Spinal cord (tissue), 10 donors: ENCODE data around the gene ARHGAP10. TPM values are rescaled to one million over a fixed set of nuclear protein-coding genes. Genes with fewer than 3 reads are reported as not detected.

Source experiments
- DNase-seq, 6 donors: peaks; one replicate each; pipeline versions ENCODE4 v3.0.0 to v3.0.0-alpha.2; 2013 to 2015; ENCODE audit warnings: low spot score in 6 of 6, low read depth in 4 of 6
- H3K27ac ChIP-seq: one replicate; pipeline ENCODE4 v1.5.1; 2013; ENCODE audit warnings: low read depth, low read length, control low read depth
- H3K27me3 ChIP-seq: one replicate; pipeline ENCODE4 v1.6.1; 2013; ENCODE audit warnings: low read length; ENCODE audit not compliant: control insufficient read depth, insufficient read depth
- H3K36me3 ChIP-seq: one replicate; pipeline ENCODE4 v1.6.1; 2013; ENCODE audit warnings: low read length; ENCODE audit not compliant: control insufficient read depth, insufficient read depth
- H3K4me1 ChIP-seq: one replicate; pipeline ENCODE4 v1.6.1; 2013; ENCODE audit warnings: low read length; ENCODE audit not compliant: control insufficient read depth, insufficient read depth
- H3K4me3 ChIP-seq: one replicate; pipeline ENCODE4 v1.5.1; 2013; ENCODE audit warnings: low read depth, low read length, control low read depth
- H3K9me3 ChIP-seq: one replicate; pipeline ENCODE4 v1.6.1; 2013; ENCODE audit warnings: low read length; ENCODE audit not compliant: control insufficient read depth, insufficient read depth
- WGBS: methylation state at CpG from one replicate; pipeline ENCODE4 v1.1.5; 2013; ENCODE audit warnings: missing lambda C conversion rate; ENCODE audit not compliant: insufficient coverage; 5-methylcytosine and 5-hydroxymethylcytosine counted together
- polyA plus RNA-seq, 2 donors: library from polyadenylated mRNA; unstranded; fragments of 120-200 nt; gene quantifications; one replicate each; pipeline ENCODE4 v1.2.1, GENCODE V29; 2013; ENCODE audit not compliant: insufficient read length in 2 of 2
- total RNA-seq, 2 donors: library from RNA; depleted of rRNA in 1 of 2; stranded (reverse); fragments of 120-200 nt in 1 of 2; fragments of >200 nt in 1 of 2; gene quantifications; one replicate each; pipeline versions ENCODE4 v1.2.3 to v1.2.4, GENCODE V29; 2013 to 2014
- donor health status: healthy.

ARHGAP10 gene
- total and polyA plus RNA-seq, 4 donors: 6.4 to 27.8 (median 17.4) TPM

DNA sequence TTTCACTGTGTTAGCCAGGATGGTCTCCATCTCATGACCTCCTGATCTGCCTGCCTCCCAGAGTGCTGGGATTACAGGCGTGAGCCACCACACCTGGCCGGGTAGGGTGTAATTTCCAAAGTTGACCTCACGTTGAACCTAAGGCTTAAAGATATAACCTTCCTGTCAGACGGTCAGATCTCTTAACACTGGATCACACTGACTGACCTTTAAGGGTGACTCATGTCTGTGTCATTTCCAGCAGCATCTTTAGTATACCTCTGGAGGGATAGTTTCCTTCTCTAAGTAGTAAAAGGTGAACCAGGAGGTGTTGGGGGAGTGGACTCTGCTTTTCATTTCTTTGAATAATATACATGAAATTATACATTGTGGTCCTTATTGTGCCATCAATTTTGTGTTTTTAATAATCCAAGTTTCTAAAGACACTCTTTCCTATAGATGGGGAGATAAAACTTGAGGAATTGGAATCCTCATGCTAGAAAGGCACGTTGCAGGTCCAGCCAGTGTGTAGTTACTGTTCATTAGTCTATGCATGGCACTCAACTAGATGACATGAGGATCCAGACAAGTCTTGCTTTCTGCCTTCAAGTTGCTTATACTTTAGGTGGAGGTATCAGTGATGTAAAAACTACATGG, 45.7 kb downstream of the ARHGAP10 start:
- H3K27me3 ChIP-seq: no peaks in the 10 kb centered on the region
- DNase-seq: no peak
- WGBS: 90% methylated on average over 3 of the region's 5 CpGs
- no peak overlapping the region for H3K27ac ChIP-seq
- no peak overlapping the region for H3K4me3 ChIP-seq
- H3K9me3 ChIP-seq: no peaks in the 10 kb centered on the region
- no peaks in the 10 kb centered on the region for H3K4me1 ChIP-seq
- H3K36me3 ChIP-seq: no peaks in the 10 kb centered on the region

DNA sequence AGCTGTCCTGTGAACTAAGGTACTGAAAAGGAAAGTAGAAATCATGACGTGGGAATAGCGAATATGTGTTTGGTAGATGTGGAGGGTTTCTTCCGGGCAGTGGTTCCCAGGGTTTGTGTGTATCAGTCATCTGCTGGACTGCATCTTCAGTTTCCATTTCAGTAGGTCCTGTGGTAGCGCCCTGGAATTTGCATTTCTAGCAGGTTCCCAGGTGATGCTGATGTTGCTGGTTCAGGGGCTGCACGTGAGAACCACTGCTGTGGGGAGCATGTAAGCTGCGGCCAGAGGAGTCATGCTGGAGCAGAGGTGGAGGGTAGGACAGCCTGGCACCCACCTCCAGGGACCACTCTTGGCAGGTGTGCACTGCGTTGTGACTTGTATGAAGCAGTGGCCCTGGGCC, 47.1 kb downstream of the ARHGAP10 start:
- Histone ChIP-seq H3K4me3 (no peak overlapping the region), H3K27ac (no peak overlapping the region), H3K27me3 (no peaks in the 10 kb centered on the region), H3K36me3 (no peaks in the 10 kb centered on the region), H3K9me3 (no peaks in the 10 kb centered on the region), H3K4me1 (no peaks in the 10 kb centered on the region)
- DNase-seq: no peak
- 96% methylated on average over 7 of the region's 7 CpGs for WGBS

DNA sequence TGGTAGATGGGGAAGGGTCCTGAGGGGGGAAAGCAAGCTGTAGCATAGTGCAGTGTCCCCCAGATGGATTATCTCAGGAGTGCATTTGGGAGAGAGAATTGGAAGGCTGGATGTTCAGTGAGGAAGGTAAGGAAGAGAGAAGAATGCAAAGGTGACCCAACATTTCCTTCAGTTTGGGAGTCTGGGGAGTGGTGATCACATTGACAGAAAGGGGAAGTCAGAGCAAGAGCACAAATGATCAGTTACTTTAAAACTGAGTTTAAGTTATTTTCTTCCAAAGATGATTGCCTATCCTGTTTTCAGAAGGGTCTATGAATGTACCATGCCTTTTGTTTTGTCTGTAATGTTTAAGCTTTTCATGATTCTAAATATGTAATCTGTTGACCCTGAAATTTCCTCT, 47.6 kb downstream of the ARHGAP10 start:
- Histone ChIP-seq H3K4me1 (no peaks in the 10 kb centered on the region), H3K27ac (no peak overlapping the region), H3K4me3 (no peak overlapping the region), H3K9me3 (no peaks in the 10 kb centered on the region), H3K27me3 (no peaks in the 10 kb centered on the region), H3K36me3 (no peaks in the 10 kb centered on the region)
- DNase-seq: no peak

DNA sequence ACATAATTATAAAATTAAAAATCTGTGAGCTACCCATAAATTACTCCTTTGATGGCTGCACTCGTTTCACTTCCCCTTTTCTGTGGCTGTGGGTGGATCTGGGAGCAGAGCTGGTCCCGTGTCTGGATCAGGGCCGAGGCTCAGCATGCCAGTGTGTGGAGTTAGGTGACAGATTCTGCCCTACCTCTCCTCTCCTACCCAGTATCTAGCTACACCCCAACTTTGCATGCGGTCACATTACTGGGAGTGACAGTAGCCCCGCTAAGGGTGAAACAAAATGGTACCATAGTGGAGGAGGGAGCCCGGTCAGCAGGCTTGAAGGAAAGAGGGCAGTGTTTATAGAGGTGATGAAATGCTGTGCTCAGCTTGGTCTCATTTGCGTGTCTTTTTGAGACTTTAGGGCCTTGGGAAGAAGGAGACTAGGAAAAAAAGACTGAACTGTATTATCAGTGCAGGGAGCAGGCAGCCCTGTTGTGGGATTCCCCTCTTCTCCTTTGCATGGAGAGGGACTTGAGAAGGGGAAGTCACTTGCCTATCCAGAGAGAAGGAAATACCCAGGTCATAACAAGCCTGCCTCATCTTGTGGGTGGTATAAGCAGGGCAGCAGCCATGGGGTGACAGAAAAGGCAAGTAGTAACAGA, 48.4 kb downstream of the ARHGAP10 start:
- Histone ChIP-seq H3K27ac (no peak overlapping the region), H3K9me3 (no peaks in the 10 kb centered on the region), H3K4me1 (no peaks in the 10 kb centered on the region), H3K4me3 (no peak overlapping the region), H3K36me3 (no peaks in the 10 kb centered on the region), H3K27me3 (no peaks in the 10 kb centered on the region)
- no peak for DNase-seq
- WGBS: 86% methylated on average over 3 of the region's 7 CpGs

DNA sequence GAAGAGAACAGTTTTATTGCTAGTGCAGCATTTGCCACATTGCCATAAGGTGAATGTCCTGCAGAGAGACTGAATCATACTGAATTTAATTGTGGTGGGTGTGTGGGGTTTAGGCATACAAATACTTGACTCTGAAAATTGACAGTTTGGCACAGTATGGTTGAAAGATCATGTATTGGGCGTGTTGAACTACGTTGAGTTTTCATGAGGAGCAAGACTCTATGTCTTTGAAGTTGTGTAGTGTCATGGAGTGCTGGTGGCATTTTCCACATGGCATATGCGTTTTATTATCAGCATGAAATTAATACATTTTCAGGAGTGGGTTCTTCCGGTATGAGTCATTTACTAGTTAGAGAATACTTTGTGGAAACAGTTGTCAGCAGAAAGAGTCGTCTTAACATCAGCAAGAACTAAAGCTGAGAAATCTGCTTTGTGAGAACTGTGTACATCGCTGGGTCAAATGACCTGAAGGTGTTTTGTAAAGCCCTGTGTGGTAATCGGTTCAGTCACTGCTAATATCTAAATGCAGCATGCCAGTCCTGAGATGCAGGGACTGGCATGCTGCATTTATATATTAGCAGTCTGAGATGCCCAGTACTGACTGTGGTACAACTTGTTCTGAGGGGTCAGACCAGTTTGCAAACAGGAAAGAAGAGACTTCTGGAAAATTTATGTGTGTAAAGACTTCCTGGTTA, 50.3 kb downstream of the ARHGAP10 start:
- WGBS: 84% methylated on average over 6 of the region's 7 CpGs
- no peaks in the 10 kb centered on the region for H3K9me3 ChIP-seq
- no peaks in the 10 kb centered on the region for H3K27me3 ChIP-seq
- H3K27ac ChIP-seq: no peak overlapping the region
- H3K36me3 ChIP-seq: no peaks in the 10 kb centered on the region
- no peaks in the 10 kb centered on the region for H3K4me1 ChIP-seq
- DNase-seq: no peak
- no peak overlapping the region for H3K4me3 ChIP-seq

DNA sequence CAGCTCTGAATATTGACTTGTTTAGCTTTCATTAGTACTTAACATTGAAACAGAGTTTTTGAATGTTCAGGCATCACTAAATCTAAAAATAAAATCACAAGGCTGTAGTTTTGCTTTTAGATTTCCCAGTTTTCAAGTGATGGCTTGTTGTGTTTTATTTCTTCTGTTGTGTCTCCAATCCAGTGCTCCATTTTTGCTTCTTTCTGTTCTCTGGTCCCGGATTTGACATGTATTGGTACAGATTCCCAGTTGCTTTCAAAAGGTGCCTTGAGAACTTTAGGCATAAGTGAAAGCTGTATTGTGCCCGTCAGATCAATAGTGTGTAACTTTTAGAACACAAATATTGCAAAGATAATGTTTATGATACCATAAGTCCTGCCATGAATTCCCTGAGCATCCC, 53.2 kb downstream of the ARHGAP10 start:
- Histone ChIP-seq H3K4me3 (no peak overlapping the region), H3K27me3 (no peaks in the 10 kb centered on the region), H3K4me1 (no peaks in the 10 kb centered on the region), H3K27ac (no peak overlapping the region), H3K9me3 (no peaks in the 10 kb centered on the region), H3K36me3 (no peaks in the 10 kb centered on the region)
- DNase-seq: no peak
- 100% methylated on average over 1 of the region's 2 CpGs for WGBS

DNA sequence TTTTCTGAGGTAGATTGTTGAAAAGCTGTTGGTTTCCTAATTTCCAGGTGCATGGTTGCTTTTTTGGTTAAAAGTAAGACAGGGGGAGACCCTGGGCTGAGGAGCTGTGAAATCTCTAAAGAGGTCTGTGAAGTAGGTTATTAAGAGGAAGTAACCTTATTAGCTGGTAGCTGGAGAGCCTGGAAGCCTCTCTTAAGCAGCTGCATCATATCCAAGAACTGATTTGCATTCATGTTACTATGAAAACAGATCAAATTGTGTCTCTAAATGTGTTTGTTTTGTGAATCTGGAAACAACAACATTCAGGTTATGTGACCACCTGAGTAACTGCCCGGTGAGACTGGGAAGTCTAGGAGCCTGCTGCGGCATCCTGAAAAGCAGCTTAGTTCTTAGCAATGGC, 54.1 kb downstream of the ARHGAP10 start:
- H3K27ac ChIP-seq: peak overlapping the region; percentile 15
- no peaks in the 10 kb centered on the region for H3K36me3 ChIP-seq
- WGBS: 86% methylated on average over 2 of the region's 2 CpGs
- no peak overlapping the region for H3K4me3 ChIP-seq
- peak in 1 of 6 donors; percentile 22 for DNase-seq
- H3K27me3 ChIP-seq: no peaks in the 10 kb centered on the region
- H3K4me1 ChIP-seq: no peaks in the 10 kb centered on the region
- H3K9me3 ChIP-seq: no peaks in the 10 kb centered on the region

DNA sequence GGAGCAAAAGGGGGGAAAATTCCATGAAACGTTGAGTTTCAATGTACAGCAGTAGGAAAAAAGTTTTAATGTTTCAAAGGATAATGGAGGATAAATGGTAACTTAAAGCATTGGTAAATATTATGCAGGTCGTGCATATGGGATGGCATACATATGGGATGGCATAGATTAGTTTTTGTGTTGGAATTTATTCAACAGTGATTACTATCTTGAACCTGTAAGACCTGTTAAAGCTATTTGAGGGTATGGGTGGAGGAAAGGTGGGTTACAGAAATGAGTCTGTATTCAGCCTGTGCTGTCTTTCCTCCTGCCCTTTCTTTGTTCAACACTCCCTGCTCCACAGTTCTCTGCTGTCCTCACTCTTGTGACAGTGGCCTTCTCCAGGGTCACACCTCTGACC, 54.6 kb downstream of the ARHGAP10 start:
- H3K4me1 ChIP-seq: no peaks in the 10 kb centered on the region
- WGBS: 77% methylated on average over 2 of the region's 2 CpGs
- H3K9me3 ChIP-seq: no peaks in the 10 kb centered on the region
- no peaks in the 10 kb centered on the region for H3K27me3 ChIP-seq
- no peak overlapping the region for H3K4me3 ChIP-seq
- no peaks in the 10 kb centered on the region for H3K36me3 ChIP-seq
- DNase-seq: no peak
- H3K27ac ChIP-seq: no peak overlapping the region

DNA sequence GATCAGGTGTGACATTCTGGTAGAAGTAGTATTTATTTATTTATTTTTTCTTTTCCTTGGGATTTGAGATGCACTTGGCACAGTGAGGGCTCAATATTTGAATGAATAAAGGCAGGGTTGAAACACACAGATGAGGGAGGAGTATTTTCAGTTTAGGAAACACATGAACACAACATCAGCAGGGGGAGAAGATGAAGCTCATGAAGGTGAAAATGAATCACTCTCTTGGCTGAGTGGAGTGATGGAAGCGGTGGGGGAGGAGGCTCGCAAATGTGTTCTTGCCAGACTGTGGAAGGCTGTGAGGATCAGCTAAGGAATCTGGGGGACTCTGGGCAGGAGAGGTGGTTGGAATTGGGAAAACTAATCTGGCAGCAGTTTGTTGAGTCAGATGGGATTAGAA, 55.3 kb downstream of the ARHGAP10 start:
- no peak overlapping the region for H3K4me3 ChIP-seq
- no peaks in the 10 kb centered on the region for H3K9me3 ChIP-seq
- no peak for DNase-seq
- H3K4me1 ChIP-seq: no peaks in the 10 kb centered on the region
- H3K27ac ChIP-seq: no peak overlapping the region
- 100% methylated on average over 2 of the region's 2 CpGs for WGBS
- H3K36me3 ChIP-seq: no peaks in the 10 kb centered on the region
- H3K27me3 ChIP-seq: no peaks in the 10 kb centered on the region

DNA sequence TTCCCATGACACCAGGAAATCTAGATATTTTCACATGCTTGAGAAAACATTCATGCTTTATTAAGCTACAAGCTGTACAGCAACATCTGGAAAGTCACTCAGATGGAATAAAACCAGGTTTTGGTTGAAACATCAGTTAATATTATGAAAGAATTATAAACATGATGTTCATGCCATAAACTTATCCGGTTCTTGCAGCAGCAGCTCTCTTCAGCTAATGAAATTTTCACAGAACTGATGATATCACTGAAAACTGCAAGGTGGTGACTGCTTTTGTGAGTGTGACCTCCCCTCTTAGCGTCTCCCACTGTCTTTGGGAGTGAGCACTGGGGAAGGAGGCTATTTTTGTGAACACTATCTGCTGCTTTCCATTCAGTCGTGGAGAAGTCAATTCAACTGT, 56.9 kb downstream of the ARHGAP10 start:
- Histone ChIP-seq H3K4me3 (no peak overlapping the region), H3K36me3 (no peaks in the 10 kb centered on the region), H3K27me3 (no peaks in the 10 kb centered on the region), H3K4me1 (peaks cover 2% of the 10 kb centered on the region), H3K9me3 (no peaks in the 10 kb centered on the region), H3K27ac (no peak overlapping the region)
- no CpG with 5 or more reads among the region's 3 CpGs for WGBS
- DNase-seq: peak in 1 of 6 donors; percentile 71
